H54 (cell line): ENCODE data around the gene PPP2R5C.
"Not testable (repeated sequence)": the region's sequence is repeated elsewhere in the genome, so short reads cannot be mapped to it uniquely, and the experiment has no call there.

ENCODE experiments used
- DNase-seq: peaks from one replicate; pipeline ENCODE4 v3.0.0; 2011; ENCODE audit warnings: low spot score, mixed read lengths; ENCODE audit not compliant: insufficient read length
- FAIRE-seq: peaks from 3 replicates; lab custom pipeline; 2011; peaks lifted over from hg19 to GRCh38; lab: Jason Lieb, UNC
- POLR2A ChIP-seq: IDR thresholded peaks from 2 replicates; pipeline ENCODE4 v1.6.1; 2011; ENCODE audit warnings: low read depth, mild to moderate bottlenecking, low read length

The PPP2R5C gene

GRCh38 chr14:101733211-101733610 lies 28.3 kb upstream of the PPP2R5C start:
- DNase-seq (no peak), FAIRE-seq (no peak)
- TF ChIP-seq POLR2A = no peak

DNA sequence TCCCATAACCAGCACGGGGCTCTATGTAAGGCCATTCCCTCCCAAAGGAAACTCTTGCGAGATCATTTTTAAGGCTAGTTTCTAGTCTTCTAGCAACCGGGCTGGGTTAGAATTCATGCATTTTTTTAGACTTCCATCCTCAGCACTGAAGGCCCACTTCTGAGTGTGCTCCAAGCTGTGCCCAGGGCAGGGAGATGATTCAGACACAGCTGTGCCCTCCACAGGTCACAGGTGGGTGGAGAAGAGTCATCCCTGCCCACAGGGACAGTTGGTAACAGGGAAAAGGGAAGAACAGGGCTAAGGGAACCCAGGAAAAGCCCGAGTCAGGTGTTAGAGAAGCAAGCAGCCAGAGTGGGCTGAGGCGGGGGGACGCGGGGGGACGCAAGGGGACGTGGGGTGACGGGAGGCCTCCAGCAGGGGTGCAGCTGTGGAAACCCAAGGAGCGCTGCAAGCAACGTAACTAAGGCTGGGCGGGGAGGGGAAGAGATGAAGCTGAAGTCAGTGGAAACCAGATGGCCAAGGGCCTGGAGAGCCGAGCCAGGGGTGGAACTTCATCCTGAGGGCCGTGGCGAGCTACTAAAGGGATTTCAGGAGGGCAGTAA lies 27.2 kb upstream of the PPP2R5C start:
- no peak for TF ChIP-seq POLR2A
- no peak for FAIRE-seq
- no peak for DNase-seq

GRCh38 chr14:101735453-101735852 lies 26.1 kb upstream of the PPP2R5C start:
- no peak for TF ChIP-seq POLR2A
- FAIRE-seq (no peak), DNase-seq (no peak)

DNA sequence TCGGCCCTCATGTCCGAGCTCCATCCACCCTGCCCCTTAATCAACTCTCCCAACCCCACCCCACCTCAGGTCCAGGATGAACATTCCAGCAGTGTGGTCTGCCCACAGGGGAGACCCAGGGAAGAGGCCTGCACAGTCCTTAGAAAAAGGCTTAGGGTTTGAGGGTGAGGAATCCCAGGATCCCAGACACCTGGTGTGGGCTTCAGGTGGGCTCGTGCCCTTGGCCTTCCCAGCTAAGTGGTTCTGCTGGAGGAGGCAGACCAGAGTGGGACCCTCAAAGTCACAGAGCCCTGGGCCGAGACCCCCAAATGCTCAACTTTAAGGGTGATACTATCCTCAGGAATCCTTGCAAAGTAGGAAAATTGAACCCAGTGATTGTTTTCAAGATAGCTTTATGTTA lies 25.4 kb upstream of the PPP2R5C start:
- TF ChIP-seq POLR2A = no peak
- no peak for DNase-seq
- FAIRE-seq = no peak

GRCh38 chr14:101736585-101736984 lies 24.9 kb upstream of the PPP2R5C start:
- no peak for FAIRE-seq
- TF ChIP-seq POLR2A = no peak
- DNase-seq = no peak

DNA sequence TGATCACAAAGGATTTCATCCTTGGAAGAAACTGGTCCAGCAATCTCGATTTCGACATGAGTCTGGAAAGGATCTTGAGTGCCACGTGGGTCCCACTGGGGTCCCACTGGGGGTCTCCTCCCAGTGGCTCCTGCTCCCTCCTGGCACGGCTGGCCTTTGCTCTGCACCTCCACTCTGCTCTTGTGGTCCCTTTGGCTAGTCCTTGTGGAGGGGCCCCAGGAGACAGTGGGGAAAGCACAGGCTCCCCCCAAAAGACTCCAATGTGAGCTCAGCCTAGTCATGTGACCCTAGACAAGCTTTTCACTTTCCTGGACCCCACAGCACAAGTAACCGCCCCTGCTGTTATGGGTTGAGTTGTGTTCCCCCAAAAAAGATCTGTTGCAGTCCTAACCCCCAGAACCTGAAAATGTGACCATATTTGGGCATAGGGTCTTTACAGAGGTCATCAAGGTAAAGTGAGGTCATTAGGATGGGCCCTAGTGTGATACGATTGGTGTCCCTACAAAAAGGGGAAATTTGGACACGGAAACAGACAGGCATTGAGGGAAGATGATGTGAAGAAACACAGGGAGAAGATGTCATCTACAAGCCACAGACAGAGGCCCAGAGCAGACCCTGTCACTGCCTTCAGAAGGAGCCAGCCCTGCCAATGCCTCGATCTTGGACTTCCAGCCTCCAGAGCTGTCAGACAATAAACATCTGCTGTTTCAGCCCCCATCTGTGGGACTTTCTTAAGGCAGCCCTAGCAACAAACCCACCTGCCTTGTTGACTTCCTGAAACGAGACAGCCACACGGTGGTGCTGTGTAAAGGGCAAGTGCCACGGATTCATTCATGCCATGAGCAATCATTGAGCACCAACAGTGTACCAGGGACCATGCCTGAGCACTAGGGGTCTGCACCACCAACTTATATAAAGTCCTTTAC lies 23.8 kb upstream of the PPP2R5C start:
- DNase-seq (no peak), FAIRE-seq (no peak)
- no peak for TF ChIP-seq POLR2A

- TF ChIP-seq POLR2A = no peak
- DNase-seq = no peak
- no peak for FAIRE-seq
Observed at GRCh38 chr14:101738703-101739320, 22.7 kb upstream of the PPP2R5C start.

DNA sequence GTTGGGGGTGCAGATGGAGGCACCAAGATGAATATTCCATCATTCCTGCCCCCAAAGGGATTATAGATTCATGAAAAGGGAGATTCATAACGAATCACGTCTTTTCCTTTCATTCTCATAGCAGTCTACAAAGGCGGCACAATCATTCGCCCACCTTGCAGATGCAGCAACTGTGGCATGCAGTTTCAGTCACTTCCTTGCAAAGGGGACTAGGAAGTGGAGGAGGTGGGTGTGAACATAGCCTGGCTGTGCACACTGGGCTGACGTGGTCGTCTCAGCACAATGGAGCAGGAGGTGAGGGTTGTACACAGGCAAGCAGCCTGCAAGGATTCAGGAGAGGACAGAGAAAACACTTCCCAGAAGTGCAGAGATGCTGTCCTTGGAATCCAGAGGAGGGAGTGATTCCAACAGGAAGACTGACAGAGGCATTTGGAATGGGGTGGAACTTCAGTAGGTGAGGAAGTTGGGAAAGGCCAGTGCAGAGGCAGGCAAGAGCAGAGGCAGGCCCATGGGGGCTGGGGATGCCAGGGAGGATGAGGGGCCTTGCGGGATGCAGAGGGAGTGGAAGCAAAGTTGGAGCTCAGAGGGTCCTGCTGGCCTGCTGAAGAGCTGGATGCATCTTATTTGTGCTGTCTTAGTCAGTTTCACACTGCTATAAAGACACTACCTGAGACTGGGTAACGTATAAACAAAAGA lies 21.9 kb upstream of the PPP2R5C start:
- no peak for TF ChIP-seq POLR2A
- FAIRE-seq = no peak
- DNase-seq = no peak

- TF ChIP-seq POLR2A = no peak
- FAIRE-seq = no peak
- no peak for DNase-seq
Observed at GRCh38 chr14:101740981-101741380, 20.5 kb upstream of the PPP2R5C start.

GRCh38 chr14:101743701-101744100 lies 17.8 kb upstream of the PPP2R5C start:
- DNase-seq = no peak
- no peak for FAIRE-seq
- no peak for TF ChIP-seq POLR2A

- FAIRE-seq, DNase-seq: not testable (repeated sequence)
Observed at GRCh38 chr14:101744382-101744781, 17.1 kb upstream of the PPP2R5C start.

DNA sequence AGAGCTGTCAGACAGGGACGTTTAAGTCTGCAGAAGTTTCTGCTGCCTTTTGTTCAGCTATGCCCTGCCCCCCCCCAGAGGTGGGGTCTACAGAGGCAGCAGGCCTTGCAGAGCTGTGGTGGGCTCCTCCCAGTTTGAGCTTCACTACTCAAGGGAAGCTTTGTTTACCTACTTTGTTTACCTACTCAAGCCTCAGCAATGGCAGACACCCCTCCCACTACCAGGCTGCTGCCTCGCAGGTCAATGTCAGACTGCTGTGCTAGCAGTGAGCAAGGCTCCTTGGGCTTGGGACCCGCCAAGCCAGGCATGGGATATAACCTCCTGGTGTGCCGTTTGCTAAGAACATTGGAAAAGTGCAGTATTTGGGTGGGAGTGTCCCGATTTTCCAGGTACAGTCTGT lies 11.8 kb upstream of the PPP2R5C start:
- not testable (repeated sequence) for FAIRE-seq

GRCh38 chr14:101754893-101755292 lies 6.6 kb upstream of the PPP2R5C start:
- DNase-seq (no peak), FAIRE-seq (no peak)
- no peak for TF ChIP-seq POLR2A

More for the DNA sequence above, 11.8 kb upstream of the PPP2R5C start:
- not testable (repeated sequence) for DNase-seq

GRCh38 chr14:101755591-101756324 lies 5.8 kb upstream of the PPP2R5C start:
- FAIRE-seq (no peak), DNase-seq (no peak)
- TF ChIP-seq POLR2A = no peak
